ENCODE measurements around the gene GNAI2. TPM values are rescaled to one million over a fixed set of nuclear protein-coding genes. Genes with fewer than 3 reads are reported as not detected.

Gene GNAI2
- total RNA-seq (2013), result 748 TPM
- polyA plus RNA-seq (1,000 to 10,000 TPM in 2 of 3 donors, 100 to 1,000 TPM in 1; 914 to 1,492 (median 1,165) TPM), polyA minus RNA-seq (679 and 1,133 TPM in 2 replicates), total RNA-seq (73.0 to 548 (median 436) reads per million in 11 experiments)

DNA sequence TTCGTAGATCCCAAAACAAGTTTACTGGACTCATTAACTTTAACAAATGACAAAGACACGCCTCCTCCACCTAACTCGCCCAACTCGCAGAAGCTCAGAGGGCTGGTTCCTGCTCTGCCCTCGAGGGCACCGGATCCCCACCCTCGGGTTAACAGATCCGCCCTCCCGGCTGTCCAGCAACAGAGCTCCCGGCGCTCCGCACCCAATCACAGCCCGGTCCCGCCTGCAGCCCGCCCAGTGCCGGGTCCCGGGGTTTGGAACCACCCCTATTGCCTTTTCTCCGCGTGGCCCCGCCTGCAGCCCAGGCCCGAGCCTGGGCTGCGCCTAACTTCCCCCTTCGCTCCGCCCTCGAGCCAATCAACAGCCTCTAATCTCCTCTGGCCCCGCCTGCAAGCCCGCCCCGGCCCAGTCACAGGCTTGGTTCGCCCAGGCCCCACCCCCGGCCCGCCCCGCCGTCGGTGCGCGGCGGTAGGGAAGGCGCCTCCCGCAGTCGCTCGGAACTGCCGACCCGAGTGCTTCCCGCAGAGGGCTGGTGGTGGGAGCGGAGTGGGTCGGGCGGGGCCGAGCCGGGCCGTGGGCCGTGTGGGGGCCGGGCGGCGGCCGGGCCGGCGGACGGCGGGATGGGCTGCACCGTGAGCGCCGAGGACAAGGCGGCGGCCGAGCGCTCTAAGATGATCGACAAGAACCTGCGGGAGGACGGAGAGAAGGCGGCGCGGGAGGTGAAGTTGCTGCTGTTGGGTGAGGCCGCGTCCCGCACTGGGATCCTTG, at the start of gene GNAI2:
TSS of gene GNAI2 (plus strand) at position 489 of the 768 bp plus-strand sequence. CDS start at position 621, 132 bp downstream.
- H3K4me3 Mint-ChIP-seq, result peak within 1 kb of the TSS; percentile 99 to 100
- intact Hi-C loops (cut with micrococcal nuclease), result no loop called here
- peak; percentile 97 to 99 (median 97) for DNase-seq
- peaks cover 92% of the 10 kb centered on the region for H3K79me2 ChIP-seq (ENCODE audit: insufficient read depth, low read length)
- peaks cover 0 to 2% (median 0%) of the 10 kb centered on the region in 7 donors for H3K9me3 Mint-ChIP-seq
- H4K20me1 ChIP-seq (ENCODE audit: insufficient read depth, low read length), result peaks cover 48% of the 10 kb centered on the region
- peak within 1 kb of the TSS; percentile 98 to 100 for H3K27ac ChIP-seq (ENCODE audit: low read depth in 1 of 2, low read length in 2 of 2)
- no peaks in the 10 kb centered on the region for H3K9me3 ChIP-seq (replicated peaks in 1 of 2; ENCODE audit: control insufficient read depth in 1 of 2, insufficient read depth in 1 of 2, low read length in 2 of 2)
- peak within 1 kb of the TSS; percentile 89 for H3K9ac ChIP-seq (ENCODE audit: insufficient read depth, low read length, poor library complexity, severe bottlenecking)
- peaks cover 72 to 76% of the 10 kb centered on the region in 2 donors for H3K4me1 ChIP-seq (ENCODE audit: control insufficient read depth in 1 of 2, insufficient read depth in 2 of 2, low read length in 2 of 2)
- peak within 1 kb of the TSS; percentile 93 to 98 (median 95) for H3K27ac Mint-ChIP-seq
- peak within 1 kb of the TSS; percentile 61 to 100 (median 97) for H3K4me3 ChIP-seq (replicated peaks in 1 of 3; ENCODE audit: low read depth in 2 of 3, low read length in 3 of 3)
- peaks cover 19 to 37% of the 10 kb centered on the region in 2 donors for H3K36me3 Mint-ChIP-seq
- H3K4me2 ChIP-seq (replicated peaks; ENCODE audit: extremely low read depth, low read length, poor library complexity, severe bottlenecking), result peak within 1 kb of the TSS; percentile 96
- peaks cover 67% of the 10 kb centered on the region for H3K4me1 Mint-ChIP-seq
- H3K27me3 Mint-ChIP-seq (ENCODE audit: low read depth in 3 of 3), result peaks cover 0 to 1% (median 0%) of the 10 kb centered on the region in 3 donors
- peak within 1 kb of the TSS; percentile 59 for H2AFZ ChIP-seq (ENCODE audit: insufficient read depth, low read depth, low read length, poor library complexity, severe bottlenecking)
- TF ChIP-seq, protein P1, sequence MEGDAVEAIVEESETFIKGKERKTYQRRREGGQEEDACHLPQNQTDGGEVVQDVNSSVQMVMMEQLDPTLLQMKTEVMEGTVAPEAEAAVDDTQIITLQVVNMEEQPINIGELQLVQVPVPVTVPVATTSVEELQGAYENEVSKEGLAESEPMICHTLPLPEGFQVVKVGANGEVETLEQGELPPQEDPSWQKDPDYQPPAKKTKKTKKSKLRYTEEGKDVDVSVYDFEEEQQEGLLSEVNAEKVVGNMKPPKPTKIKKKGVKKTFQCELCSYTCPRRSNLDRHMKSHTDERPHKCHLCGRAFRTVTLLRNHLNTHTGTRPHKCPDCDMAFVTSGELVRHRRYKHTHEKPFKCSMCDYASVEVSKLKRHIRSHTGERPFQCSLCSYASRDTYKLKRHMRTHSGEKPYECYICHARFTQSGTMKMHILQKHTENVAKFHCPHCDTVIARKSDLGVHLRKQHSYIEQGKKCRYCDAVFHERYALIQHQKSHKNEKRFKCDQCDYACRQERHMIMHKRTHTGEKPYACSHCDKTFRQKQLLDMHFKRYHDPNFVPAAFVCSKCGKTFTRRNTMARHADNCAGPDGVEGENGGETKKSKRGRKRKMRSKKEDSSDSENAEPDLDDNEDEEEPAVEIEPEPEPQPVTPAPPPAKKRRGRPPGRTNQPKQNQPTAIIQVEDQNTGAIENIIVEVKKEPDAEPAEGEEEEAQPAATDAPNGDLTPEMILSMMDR (IDR thresholded peaks at IDR 0.05), result no peak
- no peaks in the 10 kb centered on the region for H3K27me3 ChIP-seq (ENCODE audit: control insufficient read depth in 2 of 2, insufficient read depth in 2 of 2, low read length in 2 of 2)
- H3K36me3 ChIP-seq (replicated peaks in 1 of 2; ENCODE audit: control insufficient read depth in 1 of 2, insufficient read depth in 2 of 2, low read length in 2 of 2), result peaks cover 16 to 22% of the 10 kb centered on the region in 2 donors
- WGBS (ENCODE audit: insufficient coverage), result under 1% methylated on average over 74 of the region's 75 CpGs

DNA sequence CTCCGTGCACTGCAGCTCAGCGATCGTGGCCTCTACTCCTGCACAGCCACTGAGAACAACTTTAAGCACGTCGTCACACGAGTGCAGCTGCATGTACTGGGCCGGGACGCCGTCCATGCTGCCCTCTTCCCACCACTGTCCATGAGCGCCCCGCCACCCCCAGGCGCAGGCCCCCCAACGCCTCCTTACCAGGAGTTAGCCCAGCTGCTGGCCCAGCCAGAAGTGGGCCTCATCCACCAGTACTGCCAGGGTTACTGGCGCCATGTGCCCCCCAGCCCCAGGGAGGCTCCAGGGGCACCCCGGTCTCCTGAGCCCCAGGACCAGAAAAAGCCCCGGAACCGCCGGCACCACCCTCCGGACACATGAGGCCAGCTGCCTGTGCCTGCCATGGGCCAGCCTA, 48.3 kb upstream of the GNAI2 start:
- peaks cover 0 to 2% (median 0%) of the 10 kb centered on the region in 7 donors for H3K9me3 Mint-ChIP-seq
- intact Hi-C loops (cut with micrococcal nuclease), result loop anchor here in 1 of 2 donors (2.0 kb wide), 1 partner anchor 67 kb away; no protein-coding TSS in a partner anchor
- H3K4me3 Mint-ChIP-seq, result no peak overlapping the region

More for the DNA sequence above, 48.3 kb upstream of the GNAI2 start:
- H4K20me1 ChIP-seq (ENCODE audit: insufficient read depth, low read length), result no peaks in the 10 kb centered on the region
- H3K4me2 ChIP-seq (replicated peaks; ENCODE audit: extremely low read depth, low read length, poor library complexity, severe bottlenecking), result no peak overlapping the region
- no peak overlapping the region for H3K27ac ChIP-seq (ENCODE audit: low read depth in 1 of 2, low read length in 2 of 2)
- no peaks in the 10 kb centered on the region for H3K36me3 Mint-ChIP-seq
- H3K9me3 ChIP-seq (replicated peaks in 1 of 2; ENCODE audit: control insufficient read depth in 1 of 2, insufficient read depth in 1 of 2, low read length in 2 of 2), result no peaks in the 10 kb centered on the region
- H3K36me3 ChIP-seq (replicated peaks in 1 of 2; ENCODE audit: control insufficient read depth in 1 of 2, insufficient read depth in 2 of 2, low read length in 2 of 2), result no peaks in the 10 kb centered on the region
- H3K27me3 ChIP-seq (ENCODE audit: control insufficient read depth in 2 of 2, insufficient read depth in 2 of 2, low read length in 2 of 2), result peaks cover 0 to 2% of the 10 kb centered on the region in 2 donors
- 95% methylated on average over 12 of the region's 19 CpGs for WGBS (ENCODE audit: insufficient coverage)
- no peak overlapping the region for H3K4me3 ChIP-seq (replicated peaks in 1 of 3; ENCODE audit: low read depth in 2 of 3, low read length in 3 of 3)
- H3K79me2 ChIP-seq (ENCODE audit: insufficient read depth, low read length), result no peaks in the 10 kb centered on the region
- H3K27me3 Mint-ChIP-seq (ENCODE audit: low read depth in 3 of 3), result peaks cover 4 to 11% (median 4%) of the 10 kb centered on the region in 3 donors
- peaks cover 16% of the 10 kb centered on the region for H3K4me1 Mint-ChIP-seq
- TF ChIP-seq, protein P1 (IDR thresholded peaks at IDR 0.05), result no peak
- no peak overlapping the region for H3K27ac Mint-ChIP-seq
- DNase-seq, result no peak
- H3K9ac ChIP-seq (ENCODE audit: insufficient read depth, low read length, poor library complexity, severe bottlenecking), result no peak overlapping the region
- peaks cover 18 to 24% of the 10 kb centered on the region in 2 donors for H3K4me1 ChIP-seq (ENCODE audit: control insufficient read depth in 1 of 2, insufficient read depth in 2 of 2, low read length in 2 of 2)
- no peak overlapping the region for H2AFZ ChIP-seq (ENCODE audit: insufficient read depth, low read depth, low read length, poor library complexity, severe bottlenecking)
